GM19467 (cell line): ENCODE results near the gene SYNPO2.
"Not testable (repeated sequence)": the region's sequence is repeated elsewhere in the genome, so short reads cannot be mapped to it uniquely, and the experiment has no call there.

ENCODE experiments used
- ATAC-seq: cut with Tn5 transposase; IDR thresholded peaks from one replicate; pipeline ENCODE4 v1.9.1; 2021; ENCODE audit warnings: mild to moderate bottlenecking, moderate library complexity; ENCODE audit not compliant: unreplicated experiment

Gene SYNPO2

GRCh38 chr4:118969359-118969758 is 80.7 kb downstream of the SYNPO2 start:
- no peak for ATAC-seq

- ATAC-seq, result no peak
Measured at GRCh38 chr4:118972167-118972566, 83.5 kb downstream of the SYNPO2 start.

- no peak for ATAC-seq
Measured at GRCh38 chr4:118973295-118973694, 84.6 kb downstream of the SYNPO2 start.

GRCh38 chr4:118974758-118975157 is 86.1 kb downstream of the SYNPO2 start:
- ATAC-seq, result no peak

GRCh38 chr4:118975449-118976192 is 87.0 kb downstream of the SYNPO2 start:
- no peak for ATAC-seq

GRCh38 chr4:118976193-118976560 is 87.5 kb downstream of the SYNPO2 start:
- ATAC-seq, result not testable (repeated sequence)

GRCh38 chr4:118977100-118977499 is 88.4 kb downstream of the SYNPO2 start:
- ATAC-seq, result not testable (repeated sequence)

GRCh38 chr4:118979712-118980111 is 91.1 kb downstream of the SYNPO2 start:
- ATAC-seq, result no peak

- no peak for ATAC-seq
Measured at GRCh38 chr4:118981171-118981838, 92.7 kb downstream of the SYNPO2 start.

- ATAC-seq, result peak; percentile 79
Measured at GRCh38 chr4:118981839-118982381, 93.3 kb downstream of the SYNPO2 start.

- no peak for ATAC-seq
Measured at GRCh38 chr4:118983293-118983692, 94.6 kb downstream of the SYNPO2 start.

- no peak for ATAC-seq
Measured at GRCh38 chr4:118983831-118984230, 95.2 kb downstream of the SYNPO2 start.

GRCh38 chr4:118985170-118986000 is 96.7 kb downstream of the SYNPO2 start:
- no peak for ATAC-seq

GRCh38 chr4:118987959-118988634 is 99.4 kb downstream of the SYNPO2 start:
- no peak for ATAC-seq

GRCh38 chr4:118988635-118988972 is 100.0 kb downstream of the SYNPO2 start:
- ATAC-seq, result no peak

- ATAC-seq, result no peak
Measured at GRCh38 chr4:118989098-118990080, 100.7 kb downstream of the SYNPO2 start.

GRCh38 chr4:118991686-118992085 is 103.0 kb downstream of the SYNPO2 start:
- ATAC-seq, result no peak

- ATAC-seq, result no peak
Measured at GRCh38 chr4:118992149-118992548, 103.5 kb downstream of the SYNPO2 start.

- ATAC-seq, result no peak
Measured at GRCh38 chr4:118993333-118993732, 104.7 kb downstream of the SYNPO2 start.

GRCh38 chr4:118994030-118994429 is 105.4 kb downstream of the SYNPO2 start:
- ATAC-seq, result no peak
